ENCODE data around the gene FHIT. TPM values are rescaled to one million over a fixed set of nuclear protein-coding genes. Genes with fewer than 3 reads are reported as not detected.

The FHIT gene
- total RNA-seq, 1 experiment from 2014 or later, result 20.1 TPM

- CTCF ChIA-PET, result interaction anchor here (1.1 kb wide), 1 partner anchor 16 kb away, joined by 5 read pairs; no protein-coding TSS in a partner anchor
- POLR2A ChIA-PET, result no interaction called here
- no peaks in the 10 kb centered on the region for H3K4me1 Mint-ChIP-seq (ENCODE audit: insufficient read depth, unreplicated experiment)
Observed at GRCh38 chr3:60980342-60980692, 270.9 kb downstream of the FHIT start.

GRCh38 chr3:60979461-60980341 is 271.6 kb downstream of the FHIT start:
- Mint-ChIP-seq H3K27ac (ENCODE audit: low read depth, unreplicated experiment) (no peak overlapping the region), H3K27me3 (ENCODE audit: insufficient read depth, unreplicated experiment) (no peaks in the 10 kb centered on the region), H3K4me3 (ENCODE audit: unreplicated experiment) (no peak overlapping the region), H3K9me3 (ENCODE audit: unreplicated experiment) (peaks cover 11% of the 10 kb centered on the region), H3K36me3 (ENCODE audit: insufficient read depth, unreplicated experiment) (no peaks in the 10 kb centered on the region), H3K4me1 (ENCODE audit: insufficient read depth, unreplicated experiment) (no peaks in the 10 kb centered on the region)
- TF ChIP-seq CTCF (IDR thresholded peaks at IDR 0.05; ENCODE audit: unreplicated experiment), result no peak
- no peak for DNase-seq (ENCODE audit: unreplicated experiment)
- ChIA-PET CTCF (interaction anchor here (0.6 to 1.1 kb wide), 2 partner anchors 16 to 49 kb away, joined by 4 to 5 read pairs; no protein-coding TSS in a partner anchor), POLR2A (no interaction called here)
- no TSS peak for BruUV-seq (replicated peaks)
- intact Hi-C loops (cut with micrococcal nuclease), result no loop called here

More at GRCh38 chr3:60980342-60980692, 270.9 kb downstream of the FHIT start:
- Mint-ChIP-seq H3K36me3 (ENCODE audit: insufficient read depth, unreplicated experiment) (no peaks in the 10 kb centered on the region), H3K27ac (ENCODE audit: low read depth, unreplicated experiment) (no peak overlapping the region), H3K27me3 (ENCODE audit: insufficient read depth, unreplicated experiment) (no peaks in the 10 kb centered on the region), H3K4me3 (ENCODE audit: unreplicated experiment) (no peak overlapping the region), H3K9me3 (ENCODE audit: unreplicated experiment) (peaks cover 17% of the 10 kb centered on the region)
- no TSS peak for BruUV-seq (replicated peaks)
- intact Hi-C loops (cut with micrococcal nuclease), result no loop called here
- no peak for DNase-seq (ENCODE audit: unreplicated experiment)
- TF ChIP-seq CTCF (IDR thresholded peaks at IDR 0.05; ENCODE audit: unreplicated experiment), result no peak

- intact Hi-C loops (cut with micrococcal nuclease), result no loop called here
- H3K4me3 Mint-ChIP-seq (ENCODE audit: unreplicated experiment), result no peak overlapping the region
- ChIA-PET POLR2A (no interaction called here), CTCF (no interaction called here)
- no peak overlapping the region for H3K27ac Mint-ChIP-seq (ENCODE audit: low read depth, unreplicated experiment)
- H3K4me1 Mint-ChIP-seq (ENCODE audit: insufficient read depth, unreplicated experiment), result no peaks in the 10 kb centered on the region
- no peak for TF ChIP-seq CTCF (IDR thresholded peaks at IDR 0.05; ENCODE audit: unreplicated experiment)
- no peaks in the 10 kb centered on the region for H3K27me3 Mint-ChIP-seq (ENCODE audit: insufficient read depth, unreplicated experiment)
- DNase-seq (ENCODE audit: unreplicated experiment), result no peak
- H3K9me3 Mint-ChIP-seq (ENCODE audit: unreplicated experiment), result peaks cover 9% of the 10 kb centered on the region
- no TSS peak for BruUV-seq (replicated peaks)
- H3K36me3 Mint-ChIP-seq (ENCODE audit: insufficient read depth, unreplicated experiment), result no peaks in the 10 kb centered on the region
Observed at GRCh38 chr3:60973321-60973720, 277.9 kb downstream of the FHIT start.

- H3K36me3 Mint-ChIP-seq (ENCODE audit: insufficient read depth, unreplicated experiment), result no peaks in the 10 kb centered on the region
- POLR2A ChIA-PET, result no interaction called here
- intact Hi-C loops (cut with micrococcal nuclease), result no loop called here
- H3K4me1 Mint-ChIP-seq (ENCODE audit: insufficient read depth, unreplicated experiment), result no peaks in the 10 kb centered on the region
- H3K27me3 Mint-ChIP-seq (ENCODE audit: insufficient read depth, unreplicated experiment), result no peaks in the 10 kb centered on the region
- CTCF ChIA-PET, result no interaction called here
- no peak overlapping the region for H3K27ac Mint-ChIP-seq (ENCODE audit: low read depth, unreplicated experiment)
- peaks cover 9% of the 10 kb centered on the region for H3K9me3 Mint-ChIP-seq (ENCODE audit: unreplicated experiment)
- H3K4me3 Mint-ChIP-seq (ENCODE audit: unreplicated experiment), result no peak overlapping the region
- BruUV-seq (replicated peaks), result no TSS peak
- no peak for TF ChIP-seq CTCF (IDR thresholded peaks at IDR 0.05; ENCODE audit: unreplicated experiment)
- DNase-seq (ENCODE audit: unreplicated experiment), result no peak
Observed at GRCh38 chr3:60972599-60972998, 278.7 kb downstream of the FHIT start.

Data from MCF 10A (cell line).